SJCRH30 (cell line): ENCODE results near the gene FKBP1B. TPM values are rescaled to one million over a fixed set of nuclear protein-coding genes. Genes with fewer than 3 reads are reported as not detected.
A peak's percentile ranks its signal among the peaks of the same experiment; 100 is the strongest.
"Not testable (repeated sequence)": the region's sequence is repeated elsewhere in the genome, so short reads cannot be mapped to it uniquely, and the experiment has no call there.

Source experiments
- DNase-seq, 2 experiments: peaks; one replicate each; pipeline ENCODE4 v3.0.0-alpha.2; 2015 to 2020
- H3K27ac ChIP-seq: fragments of 250-450 bp; sonication (Bioruptor Pico); 2 replicates; pipeline ENCODE4 v1.5.1; 2020; ENCODE audit warnings: mild to moderate bottlenecking, moderate library complexity
- H3K27me3 ChIP-seq: fragments of 250-450 bp; sonication (Bioruptor Pico); 2 replicates; pipeline ENCODE4 v1.5.1; 2020; ENCODE audit warnings: mild to moderate bottlenecking, moderate library complexity
- H3K36me3 ChIP-seq: fragments of 250-450 bp; sonication (Bioruptor Pico); 2 replicates; pipeline ENCODE4 v1.5.1; 2020; ENCODE audit warnings: mild to moderate bottlenecking, moderate library complexity
- H3K4me1 ChIP-seq: fragments of 250-450 bp; sonication (Bioruptor Pico); 2 replicates; pipeline ENCODE4 v1.5.1; 2020; ENCODE audit warnings: mild to moderate bottlenecking, moderate library complexity
- H3K4me3 ChIP-seq: fragments of 250-450 bp; sonication (Bioruptor Pico); 2 replicates; pipeline ENCODE4 v1.5.1; 2020; ENCODE audit warnings: mild to moderate bottlenecking, moderate library complexity
- H3K9me3 ChIP-seq: fragments of 250-450 bp; sonication (Bioruptor Pico); replicated peaks from 2 replicates; pipeline ENCODE4 v1.5.1; 2020; ENCODE audit warnings: mild to moderate bottlenecking, moderate library complexity
- total RNA-seq: library from RNA; depleted of rRNA; stranded (reverse); fragments of >200 nt; shearing (Covaris generic); gene quantifications from 2 replicates; pipeline ENCODE4 v1.2.3, GENCODE V29; 2014; rRNA removed

Gene FKBP1B
- total RNA-seq = 41.8 and 47.2 TPM in 2 replicates

DNA sequence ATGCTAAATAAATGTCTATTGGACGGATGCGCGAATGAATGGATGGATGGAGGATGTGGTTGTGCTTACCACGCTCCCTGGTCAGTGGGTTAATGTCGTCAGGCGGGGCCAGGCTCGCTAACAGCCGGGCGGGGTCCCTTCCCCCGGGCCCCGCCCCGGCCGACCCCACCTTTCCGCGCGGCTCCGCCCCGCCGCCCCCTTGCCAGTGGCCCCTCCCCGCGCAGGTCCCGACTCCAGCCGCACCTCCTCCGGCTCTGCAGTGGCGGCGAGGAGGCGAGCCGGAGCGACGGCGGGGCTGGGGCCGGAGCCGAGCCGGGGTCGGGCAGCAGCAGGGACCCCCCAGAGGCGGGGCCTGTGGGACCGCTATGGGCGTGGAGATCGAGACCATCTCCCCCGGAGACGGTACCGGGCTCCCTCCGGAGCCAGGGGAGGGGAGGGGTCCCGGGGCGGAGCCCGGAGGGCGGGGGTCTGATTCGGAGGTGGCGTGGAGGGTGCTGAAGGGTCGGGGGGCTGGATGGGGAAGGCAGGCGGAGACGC lies at the start of gene FKBP1B:
FKBP1B (plus strand) TSS at position 257 of the 537 bp plus-strand sequence; CDS start at position 366, 109 bp downstream.
- Histone ChIP-seq H3K27me3 (no peaks in the 10 kb centered on the region), H3K27ac (peak within 1 kb of the TSS; percentile 38; the same call in 1 of the 2 replicates), H3K4me3 (peak within 1 kb of the TSS; percentile 74), H3K9me3 (no peaks in the 10 kb centered on the region), H3K4me1 (no peaks in the 10 kb centered on the region), H3K36me3 (no peaks in the 10 kb centered on the region)
- peak; percentile 91 to 95 for DNase-seq

DNA sequence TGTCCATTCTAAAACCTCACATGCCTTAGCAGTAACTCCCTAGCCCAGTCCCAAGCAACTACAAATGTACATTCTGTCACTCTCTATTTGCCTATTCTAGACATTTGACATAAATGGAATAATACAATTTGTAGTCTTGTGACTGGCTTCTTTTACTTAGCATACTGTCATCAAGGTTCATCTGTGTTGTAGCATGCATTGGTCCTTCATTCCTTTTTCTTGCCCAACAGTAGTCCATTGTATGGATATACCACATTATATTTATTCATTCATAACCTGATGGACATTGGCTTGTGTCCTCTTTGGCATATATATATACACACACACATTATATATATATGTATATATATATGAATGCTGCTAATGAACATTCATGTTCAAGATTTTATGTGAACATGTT lies 41.8 kb upstream of the FKBP1B start:
- Histone ChIP-seq H3K27ac (no peak overlapping the region), H3K27me3 (no peaks in the 10 kb centered on the region), H3K36me3 (peaks cover 1% of the 10 kb centered on the region; the same call in 1 of the 2 replicates), H3K4me3 (no peak overlapping the region), H3K9me3 (no peaks in the 10 kb centered on the region), H3K4me1 (no peaks in the 10 kb centered on the region)
- DNase-seq = no peak

DNA sequence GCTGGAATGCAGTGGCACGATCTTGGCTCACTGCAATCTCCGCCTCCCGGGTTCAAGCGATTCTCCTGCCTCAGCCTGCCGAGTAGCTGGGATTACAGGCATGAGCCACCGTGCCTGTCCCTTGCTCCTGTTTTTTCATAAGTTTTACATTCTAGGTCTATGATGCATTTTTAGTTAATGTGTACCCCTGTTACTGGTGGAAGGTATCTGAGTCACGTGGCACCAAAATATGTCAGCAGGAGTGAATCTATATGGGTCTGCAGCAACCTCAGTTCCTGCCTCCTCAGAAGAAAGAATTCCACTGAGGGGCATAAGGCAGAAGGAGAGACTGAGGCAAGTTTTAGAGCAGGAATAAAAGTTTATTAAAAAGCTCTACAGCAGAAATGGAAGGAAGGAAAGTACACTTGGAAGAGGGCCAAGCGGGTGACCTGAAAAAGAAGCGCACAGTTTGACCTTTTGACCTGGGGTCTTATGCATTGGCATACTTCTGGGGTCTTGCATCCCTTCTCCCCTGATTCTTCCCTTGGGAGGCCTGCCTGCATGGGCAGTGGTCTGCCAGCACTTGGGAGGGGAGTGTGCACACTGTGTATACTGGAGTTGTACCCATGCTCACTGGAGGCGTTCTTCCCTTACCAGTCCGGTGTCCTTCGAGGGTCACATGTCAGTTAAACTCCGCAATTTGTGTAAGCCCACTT lies 40.7 kb upstream of the FKBP1B start:
- no peaks in the 10 kb centered on the region for H3K36me3 ChIP-seq
- no peak overlapping the region for H3K4me3 ChIP-seq
- no peaks in the 10 kb centered on the region for H3K4me1 ChIP-seq
- no peaks in the 10 kb centered on the region for H3K9me3 ChIP-seq
- H3K27ac ChIP-seq = no peak overlapping the region
- H3K27me3 ChIP-seq = no peaks in the 10 kb centered on the region
- DNase-seq = no peak

DNA sequence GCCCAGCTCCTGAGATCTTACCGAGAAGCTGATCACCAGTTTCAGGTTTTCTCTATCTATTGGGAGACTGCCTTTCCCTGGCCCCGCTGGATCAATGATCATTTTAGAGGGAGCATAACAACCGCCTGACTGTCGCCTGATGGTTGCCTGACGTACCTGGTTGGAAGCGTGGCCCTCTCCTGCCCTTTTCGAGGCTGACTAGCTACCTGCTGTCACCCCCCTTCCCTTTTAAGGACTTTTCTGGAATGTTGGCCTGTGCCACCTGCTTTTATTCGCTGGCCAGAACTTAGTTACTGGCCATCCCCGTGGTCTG lies 40.2 kb upstream of the FKBP1B start:
- Histone ChIP-seq H3K27ac (no peak overlapping the region), H3K27me3 (no peaks in the 10 kb centered on the region), H3K36me3 (no peaks in the 10 kb centered on the region), H3K4me1 (no peaks in the 10 kb centered on the region), H3K9me3 (no peaks in the 10 kb centered on the region), H3K4me3 (no peak overlapping the region)
- no peak for DNase-seq

DNA sequence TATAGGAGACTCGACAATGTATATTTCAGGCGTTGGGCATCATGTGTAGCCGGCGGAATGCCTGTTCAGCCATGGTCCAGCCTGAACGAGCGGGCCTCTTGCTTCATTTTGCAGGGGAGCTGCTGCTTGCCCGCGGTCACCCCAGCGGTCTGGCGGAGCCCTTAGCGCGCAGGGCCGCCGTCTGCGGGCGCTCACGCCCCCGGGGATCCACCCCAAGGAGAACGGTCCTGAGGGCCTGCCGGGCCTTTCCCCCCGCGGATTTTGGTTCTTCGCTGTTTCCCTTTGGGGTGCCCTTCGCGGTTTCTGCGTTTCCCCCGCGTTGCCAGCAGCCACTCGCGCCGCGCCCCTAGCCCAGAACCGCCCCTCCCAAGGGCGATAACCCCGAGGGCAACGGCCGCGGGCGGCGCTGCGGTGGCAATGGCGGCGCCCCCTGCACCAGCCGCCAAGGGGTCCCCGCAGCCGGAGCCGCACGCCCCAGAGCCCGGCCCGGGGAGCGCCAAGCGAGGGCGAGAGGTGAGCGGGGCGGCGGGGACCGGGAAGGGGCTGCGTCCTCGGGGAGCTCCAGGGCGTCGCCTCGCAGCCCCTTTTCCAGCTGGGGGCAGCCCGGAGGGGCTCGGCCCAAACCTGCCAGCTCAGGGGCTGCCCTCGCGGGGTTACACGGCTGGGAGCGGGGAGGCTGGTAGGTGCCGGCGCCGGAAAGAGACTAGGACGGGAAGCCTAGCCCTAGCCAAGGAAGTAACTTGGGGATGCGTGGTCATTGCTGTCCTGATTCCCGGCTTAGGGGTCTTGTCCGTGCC lies 39.7 kb upstream of the FKBP1B start, which contains the start of gene MFSD2B:
MFSD2B (plus strand) TSS at position 406 of the 797 bp plus-strand sequence; CDS start at position 418, 12 bp downstream.
- Histone ChIP-seq H3K9me3 (no peaks in the 10 kb centered on the region), H3K27me3 (no peaks in the 10 kb centered on the region), H3K36me3 (no peaks in the 10 kb centered on the region), H3K27ac (no peak within 1 kb of the TSS), H3K4me3 (no peak within 1 kb of the TSS), H3K4me1 (no peaks in the 10 kb centered on the region)
- DNase-seq = no peak

DNA sequence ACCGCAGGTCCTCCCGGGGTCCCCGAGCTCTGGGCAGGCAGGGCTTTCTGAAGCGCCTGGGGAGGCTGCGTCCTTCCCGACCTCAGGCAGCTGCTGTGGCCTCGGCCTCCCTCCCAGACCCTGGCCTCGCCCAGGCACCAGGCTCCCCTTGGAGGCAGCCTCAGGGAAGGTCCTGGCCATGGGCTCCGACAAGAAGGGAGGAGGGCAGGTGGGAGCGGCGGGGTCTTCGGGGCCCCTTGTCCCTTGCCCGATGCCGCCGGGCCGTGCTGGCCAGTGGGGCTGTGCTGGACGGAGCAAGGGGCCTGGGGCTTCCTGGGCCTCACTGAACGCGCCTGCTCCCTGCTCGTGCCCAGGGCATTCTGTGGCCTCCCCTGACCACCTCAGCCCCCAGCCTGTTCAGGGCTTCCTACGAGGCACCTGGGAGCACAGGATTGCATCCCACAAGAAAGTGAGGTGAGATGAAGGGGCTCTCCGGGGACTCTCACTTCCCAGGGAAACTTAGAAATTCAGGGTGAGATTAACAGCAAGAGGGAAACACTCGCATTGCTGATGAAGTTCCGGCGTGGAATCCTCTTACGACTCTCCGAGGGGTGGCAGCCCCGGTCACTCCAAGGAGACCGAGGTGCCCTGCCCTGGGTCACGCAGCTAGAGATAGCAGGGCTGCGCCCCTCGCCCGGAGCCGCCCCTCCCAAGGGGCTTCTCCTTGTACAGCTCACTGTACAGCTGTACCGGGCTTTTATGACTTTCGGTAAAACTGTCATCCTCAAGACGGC lies 38.9 kb upstream of the FKBP1B start:
- Histone ChIP-seq H3K36me3 (no peaks in the 10 kb centered on the region), H3K4me3 (no peak overlapping the region), H3K27me3 (no peaks in the 10 kb centered on the region), H3K27ac (no peak overlapping the region), H3K9me3 (no peaks in the 10 kb centered on the region), H3K4me1 (peaks cover under 1% of the 10 kb centered on the region; the same call in 1 of the 2 replicates)
- DNase-seq = no peak

DNA sequence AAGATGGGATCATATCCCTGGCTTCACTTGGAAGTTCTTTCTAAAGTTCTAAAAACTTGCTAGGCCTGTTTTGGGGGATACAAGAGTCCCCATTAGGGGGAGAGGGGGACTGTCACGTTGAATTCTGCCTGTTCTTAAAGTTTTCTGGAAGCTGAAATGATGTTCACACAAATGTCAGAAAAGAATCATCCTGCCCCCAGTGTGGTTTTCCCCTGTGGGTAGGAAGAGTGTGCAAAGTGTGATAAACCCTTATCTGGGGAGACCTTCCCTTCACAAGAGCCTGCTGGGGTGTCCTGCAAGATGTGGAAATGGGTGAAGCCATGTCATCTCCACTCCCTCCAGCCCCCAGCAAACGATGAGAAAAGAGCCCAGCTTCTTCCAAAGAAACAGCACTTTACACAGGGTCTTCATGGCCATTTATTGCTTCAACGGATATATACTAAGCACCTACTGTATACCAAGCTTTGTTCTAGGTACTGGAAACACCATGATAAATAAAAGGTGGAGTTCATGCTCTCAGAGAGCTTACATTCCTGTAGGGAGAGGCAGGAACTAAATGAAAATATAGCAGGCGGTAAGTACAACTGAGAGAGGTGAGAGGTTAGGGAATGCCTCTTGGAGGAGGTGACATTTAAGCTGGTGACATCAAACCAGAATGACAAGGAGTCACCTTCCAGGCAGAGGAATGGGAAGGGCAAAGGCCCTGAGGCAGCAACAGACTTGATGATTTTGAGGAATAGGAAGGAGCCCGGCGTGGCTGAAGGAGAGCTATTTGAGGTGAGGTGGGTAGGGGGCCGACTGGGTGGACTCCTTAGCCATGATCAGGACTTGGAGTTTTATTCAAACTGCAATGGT lies 38.1 kb upstream of the FKBP1B start:
- Histone ChIP-seq H3K9me3 (no peaks in the 10 kb centered on the region), H3K36me3 (no peaks in the 10 kb centered on the region), H3K4me3 (no peak overlapping the region), H3K27me3 (no peaks in the 10 kb centered on the region), H3K4me1 (peaks cover 2% of the 10 kb centered on the region; the same call in 1 of the 2 replicates), H3K27ac (no peak overlapping the region)
- no peak for DNase-seq

DNA sequence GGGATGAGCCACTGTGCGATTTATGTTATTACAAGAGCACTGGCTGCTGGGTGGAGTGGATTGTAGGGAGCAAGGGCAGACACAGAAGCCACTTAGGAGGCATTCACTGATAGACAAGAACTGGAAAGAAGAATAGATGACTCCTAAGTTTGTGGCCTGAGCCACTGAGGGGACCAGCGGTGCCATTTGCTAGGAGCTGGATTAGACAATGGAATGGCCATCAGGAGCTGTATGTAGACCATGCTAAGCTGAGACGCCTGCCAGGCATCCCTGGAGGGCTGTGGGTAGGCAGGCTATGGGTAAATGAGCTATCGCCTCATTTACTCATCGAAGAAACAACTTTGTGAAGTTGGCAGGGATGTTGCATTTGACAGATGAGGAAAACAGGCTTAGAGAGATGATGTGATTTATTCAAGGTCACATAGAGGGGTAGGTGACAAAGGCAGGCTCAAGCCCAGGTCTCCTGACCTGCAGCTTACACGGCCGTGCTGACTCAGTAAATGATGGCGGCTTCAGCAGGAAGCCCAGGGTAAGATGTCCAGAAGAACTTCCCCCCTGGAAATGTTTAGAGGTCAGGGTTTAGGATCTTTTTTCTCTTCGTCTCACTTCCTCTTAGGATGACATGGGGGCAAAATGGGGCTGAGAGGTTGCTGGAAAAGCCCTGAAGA lies 36.9 kb upstream of the FKBP1B start:
- no peak overlapping the region for H3K27ac ChIP-seq
- H3K4me3 ChIP-seq = no peak overlapping the region
- no peaks in the 10 kb centered on the region for H3K36me3 ChIP-seq
- DNase-seq = no peak
- H3K27me3 ChIP-seq = no peaks in the 10 kb centered on the region
- no peaks in the 10 kb centered on the region for H3K9me3 ChIP-seq
- peaks cover 2% of the 10 kb centered on the region; the same call in 1 of the 2 replicates for H3K4me1 ChIP-seq

DNA sequence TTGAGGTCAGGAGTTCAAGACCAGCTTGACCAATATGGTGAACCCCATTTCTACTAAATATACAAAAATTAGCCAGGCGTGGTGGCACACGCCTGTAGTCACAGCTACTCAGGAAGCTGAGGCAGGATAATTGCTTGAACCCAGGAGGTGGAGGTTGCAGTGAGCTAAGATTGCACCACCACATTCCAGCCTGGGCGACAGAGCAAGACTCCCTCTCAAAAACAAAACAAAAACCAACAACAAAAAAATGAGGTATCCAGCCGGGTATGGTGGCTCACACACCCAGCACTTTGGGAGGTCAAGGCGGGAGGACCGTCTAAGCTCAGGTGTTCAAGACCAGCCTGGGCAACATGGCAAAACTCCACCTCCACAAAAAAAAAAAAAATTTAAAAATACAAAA lies 34.6 kb upstream of the FKBP1B start:
- not testable (repeated sequence) for DNase-seq, H3K27me3 ChIP-seq, H3K36me3 ChIP-seq, H3K4me1 ChIP-seq, H3K9me3 ChIP-seq, H3K4me3 ChIP-seq, H3K27ac ChIP-seq

DNA sequence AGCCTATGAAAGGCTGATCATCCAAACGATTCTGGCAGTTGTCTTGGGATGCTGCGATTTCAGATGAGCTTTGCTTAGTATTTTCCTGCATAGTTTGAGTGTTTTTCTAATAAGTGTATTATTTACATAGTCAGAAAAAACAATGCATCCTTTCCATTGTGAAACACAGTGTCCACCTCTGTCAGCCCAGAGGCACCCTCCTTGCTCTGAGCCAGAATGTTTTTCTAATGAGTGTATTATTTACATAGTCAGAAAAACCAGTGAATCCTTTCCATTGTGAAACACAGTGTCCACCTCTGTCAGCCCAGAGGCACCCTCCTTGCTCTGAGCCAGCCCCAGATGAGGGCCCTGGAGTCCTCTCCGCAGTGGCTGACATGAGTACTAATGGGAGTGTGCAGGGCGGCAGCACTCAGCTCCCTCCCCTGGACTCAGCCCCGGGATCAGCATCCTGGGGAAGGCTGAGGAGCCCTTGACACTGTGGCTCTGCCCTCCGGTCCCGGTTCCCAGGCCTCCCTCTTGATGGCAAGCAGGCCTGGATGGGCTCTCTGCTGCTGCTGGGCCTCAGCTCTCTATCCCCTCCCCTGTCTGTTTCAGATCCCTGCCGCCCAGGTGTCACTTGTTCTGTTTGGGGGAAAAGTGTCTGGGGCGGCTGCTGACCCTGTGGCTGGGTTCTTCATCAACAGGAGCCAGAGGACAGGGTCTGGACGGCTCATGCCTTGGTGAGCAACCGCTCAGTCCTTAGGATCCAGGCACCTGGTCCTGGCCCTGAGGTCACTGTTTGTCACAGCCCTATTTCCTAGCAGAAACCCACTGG lies 33.8 kb upstream of the FKBP1B start:
- Histone ChIP-seq H3K27ac (no peak overlapping the region), H3K4me3 (no peak overlapping the region), H3K27me3 (no peaks in the 10 kb centered on the region), H3K36me3 (no peaks in the 10 kb centered on the region), H3K4me1 (peaks cover 2% of the 10 kb centered on the region; the same call in 1 of the 2 replicates), H3K9me3 (no peaks in the 10 kb centered on the region)
- DNase-seq = no peak

DNA sequence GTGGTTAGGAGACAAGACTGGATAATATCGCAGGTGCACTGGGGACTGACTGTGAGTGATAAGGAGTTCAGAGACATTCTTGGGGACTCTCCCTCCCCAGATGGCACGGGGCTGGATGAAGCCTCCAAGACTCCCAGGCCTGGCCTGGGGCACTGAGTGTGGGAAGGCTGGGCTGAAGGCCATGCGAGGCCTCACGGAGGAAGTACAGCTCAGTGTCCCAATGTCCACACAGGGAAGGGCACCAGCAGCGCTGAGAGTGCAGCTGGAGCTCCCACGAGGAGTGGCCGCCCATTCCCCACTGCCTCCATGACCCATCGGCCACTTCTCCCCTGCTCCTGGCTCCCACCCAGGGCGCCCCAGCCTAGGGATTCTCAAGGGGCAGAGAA lies 33.2 kb upstream of the FKBP1B start:
- Histone ChIP-seq H3K36me3 (no peaks in the 10 kb centered on the region), H3K4me1 (peaks cover 2% of the 10 kb centered on the region; the same call in 1 of the 2 replicates), H3K4me3 (no peak overlapping the region), H3K27me3 (no peaks in the 10 kb centered on the region), H3K27ac (no peak overlapping the region), H3K9me3 (no peaks in the 10 kb centered on the region)
- DNase-seq = no peak

DNA sequence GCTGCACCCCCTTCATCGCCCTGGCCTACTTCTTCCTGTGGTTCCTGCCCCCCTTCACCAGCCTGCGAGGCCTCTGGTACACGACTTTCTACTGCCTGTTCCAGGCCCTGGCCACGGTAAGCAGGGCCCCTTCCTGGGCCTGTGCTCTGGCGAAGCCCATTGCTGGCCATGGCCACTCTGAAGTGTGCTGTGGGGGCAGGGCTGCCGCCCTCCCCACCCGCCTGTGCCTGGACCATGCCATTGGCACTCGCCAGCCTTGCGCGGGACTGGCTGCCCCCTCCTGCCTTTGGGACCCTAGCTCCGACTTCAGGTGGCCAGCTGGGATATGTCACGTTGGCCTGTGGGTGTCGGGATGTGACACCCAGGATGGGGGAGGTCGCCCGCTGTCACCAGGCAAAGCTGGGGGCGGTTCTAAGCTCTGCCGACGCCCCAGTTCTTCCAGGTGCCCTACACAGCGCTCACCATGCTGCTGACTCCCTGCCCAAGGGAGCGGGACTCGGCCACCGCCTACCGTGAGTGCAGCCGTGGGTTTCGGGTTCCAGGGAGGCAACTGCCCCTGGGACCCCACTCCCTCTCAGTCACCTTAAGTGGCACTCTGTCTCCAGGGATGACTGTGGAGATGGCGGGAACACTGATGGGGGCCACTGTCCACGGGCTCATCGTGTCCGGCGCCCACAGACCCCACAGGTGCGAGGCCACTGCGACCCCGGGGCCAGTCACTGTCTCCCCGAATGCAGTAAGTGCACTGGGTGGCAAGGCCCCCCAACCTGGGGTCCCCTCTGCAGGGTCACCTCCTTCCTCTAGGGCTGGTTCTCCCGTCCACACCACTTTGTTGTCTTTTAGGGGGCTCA lies 32.5 kb upstream of the FKBP1B start:
- Histone ChIP-seq H3K9me3 (no peaks in the 10 kb centered on the region), H3K4me3 (no peak overlapping the region), H3K27ac (no peak overlapping the region), H3K27me3 (no peaks in the 10 kb centered on the region), H3K4me1 (peaks cover 2% of the 10 kb centered on the region; the same call in 1 of the 2 replicates), H3K36me3 (no peaks in the 10 kb centered on the region)
- DNase-seq = no peak
